HEK293 (cell line): ENCODE results near the gene AMIGO1.

Source experiments
- CTCF ChIP-seq: fragments of 450-650 bp; formaldehyde crosslinking; IDR thresholded peaks from 2 replicates; pipeline ENCODE4 v1.5.1; 2016; ENCODE audit warnings: missing biosample characterization, missing genetic modification characterization
- GLI2 ChIP-seq: fragments of 450-650 bp; formaldehyde crosslinking; IDR thresholded peaks from 2 replicates; pipeline ENCODE4; 2017; ENCODE audit warnings: missing biosample characterization, missing genetic modification characterization, low read depth, borderline replicate concordance
- PRDM4 ChIP-seq: fragments of 450-650 bp; formaldehyde crosslinking; IDR thresholded peaks from 2 replicates; pipeline ENCODE4 v1.5.1; 2017; ENCODE audit warnings: missing biosample characterization, missing genetic modification characterization
- REST ChIP-seq: fragments of 450-650 bp; formaldehyde crosslinking; IDR thresholded peaks from 2 replicates; pipeline ENCODE4 v1.5.1; 2016; ENCODE audit warnings: missing biosample characterization, missing genetic modification characterization
- SP3 ChIP-seq: fragments of 450-650 bp; formaldehyde crosslinking; IDR thresholded peaks from 2 replicates; pipeline ENCODE4 v1.5.1; 2016; ENCODE audit warnings: missing biosample characterization, missing genetic modification characterization
- ZNF10 ChIP-seq: fragments of 450-650 bp; formaldehyde crosslinking; IDR thresholded peaks from 2 replicates; pipeline ENCODE4 v1.5.1; 2017; ENCODE audit warnings: missing biosample characterization, missing genetic modification characterization
- ZNF174 ChIP-seq: fragments of 450-650 bp; formaldehyde crosslinking; IDR thresholded peaks from 2 replicates; pipeline ENCODE4 v1.5.0; 2017; ENCODE audit warnings: missing biosample characterization, mild to moderate bottlenecking, missing genetic modification characterization
- ZNF248 ChIP-seq: fragments of 450-650 bp; formaldehyde crosslinking; IDR thresholded peaks from 2 replicates; pipeline ENCODE4 v1.5.1; 2017; ENCODE audit warnings: missing biosample characterization, missing genetic modification characterization
- ZNF404 ChIP-seq: fragments of 450-650 bp; formaldehyde crosslinking; IDR thresholded peaks from 2 replicates; pipeline ENCODE4 v1.5.1; 2017; ENCODE audit warnings: missing biosample characterization, missing genetic modification characterization
- ZNF513 ChIP-seq: fragments of 450-650 bp; IDR thresholded peaks from 2 replicates; pipeline ENCODE4 v1.5.1; 2018; ENCODE audit warnings: missing biosample characterization, missing genetic modification characterization
- ZNF677 ChIP-seq: fragments of 450-650 bp; IDR thresholded peaks from 2 replicates; pipeline ENCODE4 v1.5.0; 2018; ENCODE audit warnings: missing biosample characterization, mild to moderate bottlenecking, missing genetic modification characterization, moderate library complexity
- ZNF747 ChIP-seq: fragments of 450-650 bp; formaldehyde crosslinking; IDR thresholded peaks from 2 replicates; pipeline ENCODE4 v1.5.1; 2016; ENCODE audit warnings: missing biosample characterization, missing genetic modification characterization
- ZNF785 ChIP-seq: fragments of 450-650 bp; formaldehyde crosslinking; IDR thresholded peaks from 2 replicates; pipeline ENCODE4 v1.5.1; 2016; ENCODE audit warnings: missing biosample characterization, missing genetic modification characterization
- ZNF830 ChIP-seq: fragments of 450-650 bp; IDR thresholded peaks from 2 replicates; pipeline ENCODE4 v1.5.0; 2018; ENCODE audit warnings: missing biosample characterization, missing genetic modification characterization, low read depth, mild to moderate bottlenecking, moderate library complexity

GRCh38 chr1:109543988-109544735, 34.6 kb upstream of the AMIGO1 start:
- TF ChIP-seq PRDM4 (tag by site-specific recombination), result no peak
- TF ChIP-seq CTCF, result no peak
- TF ChIP-seq REST (tag by site-specific recombination), result no peak
- TF ChIP-seq SP3, result no peak
- TF ChIP-seq ZNF248, result no peak
- TF ChIP-seq ZNF785 (tag by site-specific recombination), result no peak
- TF ChIP-seq ZNF404 (tag by site-specific recombination), result no peak
- no peak for TF ChIP-seq GLI2 (tag by site-specific recombination)
- TF ChIP-seq ZNF677 (tag by site-specific recombination), result no peak
- TF ChIP-seq ZNF830 (tag by site-specific recombination), result no peak
- no peak for TF ChIP-seq ZNF747 (tag by site-specific recombination)
- TF ChIP-seq ZNF513 (tag by site-specific recombination), result no peak
- no peak for TF ChIP-seq ZNF174
- TF ChIP-seq ZNF10 (tag by site-specific recombination), result no peak
